Lower leg skin (tissue), 4 donors: ENCODE results near the gene ENOX2. TPM values are rescaled to one million over a fixed set of nuclear protein-coding genes. Genes with fewer than 3 reads are reported as not detected.

Experiments
- DNase-seq, 2 donors: peaks; one replicate each; pipeline ENCODE4 v3.0.0-alpha.2; 2019; ENCODE audit warnings: low spot score in 2 of 2
- H3K4me3 ChIP-seq: fragments of 200-600 bp; sonication (generic); 2 replicates; pipeline ENCODE4 v1.5.1; 2017; ENCODE audit warnings: mild to moderate bottlenecking, low read depth; ENCODE audit not compliant: poor library complexity, severe bottlenecking
- CTCF ChIP-seq, 3 donors: fragments of 450-650 bp; IDR thresholded peaks; one replicate each; pipeline ENCODE4 v1.5.1; 2016; ENCODE audit warnings: antibody characterized with exemption in 3 of 3, mild to moderate bottlenecking in 3 of 3, moderate library complexity in 2 of 3
- POLR2A ChIP-seq, 2 donors: fragments of 450-650 bp; IDR thresholded peaks; one replicate each; pipeline ENCODE4 v1.6.1; 2016 to 2017; ENCODE audit warnings: antibody characterized with exemption in 2 of 2, mild to moderate bottlenecking in 1 of 2, moderate library complexity in 1 of 2
- WGBS, 2 donors: methylation state at CpG; one replicate each; pipeline ENCODE4 v1.1.5; 2018; 5-methylcytosine and 5-hydroxymethylcytosine counted together
- intact Hi-C: fragments of 100-400 bp; cut with DNase I; formaldehyde crosslinking; loops from one replicate; pipeline ENCODE4 v1.15.0; 2023; ENCODE audit warnings: low total_unique reads
- total RNA-seq, 4 donors: library from RNA; depleted of rRNA; stranded (reverse); fragments of >200 nt; gene quantifications; one replicate each; pipeline ENCODE4 v1.1.0, GENCODE V29; 2016

ENOX2 gene
- total RNA-seq, 4 donors from 2014 or later = 6.5 to 9.5 (median 8.3) TPM

GRCh38 chrX:130756233-130756632 lies 146.8 kb downstream of the ENOX2 start:
- no peak overlapping the region for H3K4me3 ChIP-seq
- WGBS, 2 donors = 52 to 71% methylated on average over 4 of the region's 4 CpGs
- no peak for DNase-seq
- intact Hi-C loops = no loop called here
- TF ChIP-seq CTCF (IDR thresholded peaks at IDR 0.05) = no peak
- no peak for TF ChIP-seq POLR2A (IDR thresholded peaks at IDR 0.05)

GRCh38 chrX:130754353-130754752 lies 148.7 kb downstream of the ENOX2 start:
- H3K4me3 ChIP-seq = no peak overlapping the region
- DNase-seq = no peak
- 89 to 100% methylated on average over 1 of the region's 1 CpG for WGBS, 2 donors
- intact Hi-C loops = no loop called here
- no peak for TF ChIP-seq CTCF (IDR thresholded peaks at IDR 0.05)
- no peak for TF ChIP-seq POLR2A (IDR thresholded peaks at IDR 0.05)

GRCh38 chrX:130746709-130747342 lies 156.2 kb downstream of the ENOX2 start:
- intact Hi-C loops = no loop called here

DNA sequence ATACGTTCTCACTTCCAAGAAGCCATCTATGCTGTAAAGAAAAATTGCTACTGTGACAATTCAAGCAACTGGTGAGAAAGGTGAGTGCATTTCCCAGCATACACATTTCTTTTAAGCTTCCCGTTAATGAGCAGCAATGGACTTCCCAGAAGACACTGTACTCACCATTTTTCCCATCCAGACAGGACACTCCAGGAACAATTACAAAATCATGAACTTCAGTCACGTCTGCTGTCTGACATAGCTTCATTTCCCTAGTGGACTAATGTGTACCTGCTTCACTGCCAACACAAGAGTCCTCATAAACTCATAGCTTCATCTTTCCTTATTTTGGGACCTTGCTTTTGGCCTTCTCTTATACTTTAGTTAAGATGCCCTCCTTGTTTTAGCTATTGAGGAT lies 156.9 kb downstream of the ENOX2 start:
- no peak overlapping the region for H3K4me3 ChIP-seq
- WGBS, 2 donors = 48 to 92% methylated on average over 3 of the region's 3 CpGs
- intact Hi-C loops = no loop called here
- DNase-seq = no peak
- no peak for TF ChIP-seq POLR2A (IDR thresholded peaks at IDR 0.05)
- no peak for TF ChIP-seq CTCF (IDR thresholded peaks at IDR 0.05)

More at GRCh38 chrX:130746709-130747342, 156.2 kb downstream of the ENOX2 start:
- no peak for DNase-seq
- 54 to 81% methylated on average over 2 of the region's 2 CpGs for WGBS, 2 donors
- H3K4me3 ChIP-seq = no peak overlapping the region
- no peak for TF ChIP-seq CTCF (IDR thresholded peaks at IDR 0.05)
- TF ChIP-seq POLR2A (IDR thresholded peaks at IDR 0.05) = no peak

- 56 to 65% methylated on average over 4 of the region's 4 CpGs for WGBS, 2 donors
- no peak for DNase-seq
- intact Hi-C loops = no loop called here
- no peak overlapping the region for H3K4me3 ChIP-seq
- TF ChIP-seq POLR2A (IDR thresholded peaks at IDR 0.05) = no peak
- TF ChIP-seq CTCF (IDR thresholded peaks at IDR 0.05) = no peak
Measured at GRCh38 chrX:130741584-130741983, 161.4 kb downstream of the ENOX2 start.

DNA sequence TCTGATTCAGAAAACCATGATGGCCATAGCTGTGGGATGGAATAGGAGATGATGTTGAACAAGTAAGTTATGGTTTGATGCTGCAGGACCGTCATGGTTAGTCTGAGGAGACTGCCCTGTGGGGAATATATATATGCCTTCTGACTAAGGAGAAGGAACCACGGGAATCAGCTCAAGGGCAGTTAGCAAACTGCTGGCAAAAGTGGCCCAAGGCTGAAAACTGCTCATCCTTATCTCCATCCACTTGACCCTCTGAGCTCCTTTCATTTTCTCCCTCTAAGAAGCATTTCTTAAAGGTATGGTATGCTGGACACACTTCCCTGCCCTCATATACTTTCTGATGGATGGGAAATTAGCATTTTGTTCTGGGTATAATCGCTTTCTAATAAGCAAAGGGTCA lies 161.9 kb downstream of the ENOX2 start:
- TF ChIP-seq POLR2A (IDR thresholded peaks at IDR 0.05) (no peak), CTCF (IDR thresholded peaks at IDR 0.05) (no peak)
- intact Hi-C loops = no loop called here

More for the DNA sequence above, 161.9 kb downstream of the ENOX2 start:
- DNase-seq = no peak
- WGBS, 2 donors = 56 to 78% methylated on average over 3 of the region's 3 CpGs
- H3K4me3 ChIP-seq = no peak overlapping the region
